Measurements from ENCODE around the gene TERT. TPM values are rescaled to one million over a fixed set of nuclear protein-coding genes. Genes with fewer than 3 reads are reported as not detected.
"Not testable (repeated sequence)": the region's sequence is repeated elsewhere in the genome, so short reads cannot be mapped to it uniquely, and the experiment has no call there.

Gene TERT
- polyA plus RNA-seq, 1 experiment = not detected

DNA sequence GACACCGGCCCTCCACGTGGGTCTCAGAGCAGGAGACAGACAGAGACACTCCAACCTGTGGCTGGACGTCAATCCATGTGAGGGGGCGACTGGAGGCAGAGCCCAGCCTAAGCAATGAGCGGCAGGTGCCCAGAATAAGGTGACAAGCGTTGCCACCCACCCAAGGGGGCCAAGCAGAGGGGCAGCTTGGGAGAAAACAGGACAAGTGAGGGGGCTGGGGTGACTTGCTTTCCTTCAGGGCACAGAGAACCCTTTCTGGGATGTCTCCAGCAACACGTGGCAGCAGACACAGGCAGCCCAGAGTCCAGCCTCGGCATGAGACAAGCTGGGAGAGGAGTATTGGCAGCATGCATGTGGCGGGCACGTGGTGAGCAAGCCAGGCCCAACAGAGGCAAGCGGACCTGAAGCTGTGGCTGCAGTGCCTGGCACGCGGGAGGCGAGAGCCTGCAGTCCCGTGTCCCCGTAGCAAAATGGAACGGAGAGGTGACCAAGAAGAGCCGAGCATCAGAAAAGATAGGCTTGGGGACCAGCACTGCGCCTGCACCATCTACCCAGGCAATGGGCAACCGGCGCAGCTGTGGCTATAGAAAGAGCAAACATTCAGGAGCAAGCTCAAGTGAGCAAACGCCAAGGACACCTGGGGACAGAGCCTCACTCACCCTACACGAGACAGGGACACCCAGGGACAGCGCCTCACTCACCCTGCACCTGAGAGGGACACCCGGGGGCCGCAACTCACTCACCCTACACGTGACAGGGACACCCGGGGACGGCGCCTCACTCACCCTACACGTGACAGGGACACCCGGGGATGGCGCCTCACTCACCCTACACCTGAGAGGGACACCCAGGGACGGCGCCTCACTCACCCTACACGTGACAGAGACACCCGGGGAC is 6.2 kb downstream of the TERT start:
- ChIA-PET POLR2A (no interaction called here), CTCF (no interaction called here)
- Histone ChIP-seq H3K9me3 (ENCODE audit: control insufficient read depth, insufficient read depth, low read length) (peaks cover 58% of the 10 kb centered on the region), H3K27ac (ENCODE audit: low read depth, low read length) (no peak overlapping the region), H3K27me3 (ENCODE audit: control insufficient read depth, insufficient read depth, low read length) (no peaks in the 10 kb centered on the region), H3K4me3 (ENCODE audit: low read depth, low read length) (no peak overlapping the region)
- TF ChIP-seq, protein P1, sequence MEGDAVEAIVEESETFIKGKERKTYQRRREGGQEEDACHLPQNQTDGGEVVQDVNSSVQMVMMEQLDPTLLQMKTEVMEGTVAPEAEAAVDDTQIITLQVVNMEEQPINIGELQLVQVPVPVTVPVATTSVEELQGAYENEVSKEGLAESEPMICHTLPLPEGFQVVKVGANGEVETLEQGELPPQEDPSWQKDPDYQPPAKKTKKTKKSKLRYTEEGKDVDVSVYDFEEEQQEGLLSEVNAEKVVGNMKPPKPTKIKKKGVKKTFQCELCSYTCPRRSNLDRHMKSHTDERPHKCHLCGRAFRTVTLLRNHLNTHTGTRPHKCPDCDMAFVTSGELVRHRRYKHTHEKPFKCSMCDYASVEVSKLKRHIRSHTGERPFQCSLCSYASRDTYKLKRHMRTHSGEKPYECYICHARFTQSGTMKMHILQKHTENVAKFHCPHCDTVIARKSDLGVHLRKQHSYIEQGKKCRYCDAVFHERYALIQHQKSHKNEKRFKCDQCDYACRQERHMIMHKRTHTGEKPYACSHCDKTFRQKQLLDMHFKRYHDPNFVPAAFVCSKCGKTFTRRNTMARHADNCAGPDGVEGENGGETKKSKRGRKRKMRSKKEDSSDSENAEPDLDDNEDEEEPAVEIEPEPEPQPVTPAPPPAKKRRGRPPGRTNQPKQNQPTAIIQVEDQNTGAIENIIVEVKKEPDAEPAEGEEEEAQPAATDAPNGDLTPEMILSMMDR (IDR thresholded peaks at IDR 0.05; ENCODE audit: low read depth, low read length) = no peak
- DNase-seq (ENCODE audit: low read depth, low spot score) = no peak

- ChIA-PET CTCF (no interaction called here), POLR2A (no interaction called here)
- no peak for DNase-seq (ENCODE audit: low read depth, low spot score)
- Histone ChIP-seq H3K4me3 (ENCODE audit: low read depth, low read length) (no peak overlapping the region), H3K27me3 (ENCODE audit: control insufficient read depth, insufficient read depth, low read length) (no peaks in the 10 kb centered on the region), H3K9me3 (ENCODE audit: control insufficient read depth, insufficient read depth, low read length) (peaks cover 63% of the 10 kb centered on the region), H3K27ac (ENCODE audit: low read depth, low read length) (no peak overlapping the region)
- TF ChIP-seq, protein P1 (IDR thresholded peaks at IDR 0.05; ENCODE audit: low read depth, low read length) = no peak
Measured at GRCh38 chr5:1285883-1286291, 9.0 kb downstream of the TERT start.

- Histone ChIP-seq H3K27me3 (ENCODE audit: control insufficient read depth, insufficient read depth, low read length) (peaks cover 2% of the 10 kb centered on the region), H3K4me3 (ENCODE audit: low read depth, low read length) (no peak overlapping the region), H3K27ac (ENCODE audit: low read depth, low read length) (no peak overlapping the region), H3K9me3 (ENCODE audit: control insufficient read depth, insufficient read depth, low read length) (peaks cover 64% of the 10 kb centered on the region)
- no peak for DNase-seq (ENCODE audit: low read depth, low spot score)
- ChIA-PET CTCF (interaction anchor here (0.6 kb wide), 1 partner anchor 283 kb away, joined by 3 read pairs; no protein-coding TSS in a partner anchor), POLR2A (no interaction called here)
- TF ChIP-seq, protein P1 (IDR thresholded peaks at IDR 0.05; ENCODE audit: low read depth, low read length) = no peak
Measured at GRCh38 chr5:1285141-1285540, 9.7 kb downstream of the TERT start.

DNA sequence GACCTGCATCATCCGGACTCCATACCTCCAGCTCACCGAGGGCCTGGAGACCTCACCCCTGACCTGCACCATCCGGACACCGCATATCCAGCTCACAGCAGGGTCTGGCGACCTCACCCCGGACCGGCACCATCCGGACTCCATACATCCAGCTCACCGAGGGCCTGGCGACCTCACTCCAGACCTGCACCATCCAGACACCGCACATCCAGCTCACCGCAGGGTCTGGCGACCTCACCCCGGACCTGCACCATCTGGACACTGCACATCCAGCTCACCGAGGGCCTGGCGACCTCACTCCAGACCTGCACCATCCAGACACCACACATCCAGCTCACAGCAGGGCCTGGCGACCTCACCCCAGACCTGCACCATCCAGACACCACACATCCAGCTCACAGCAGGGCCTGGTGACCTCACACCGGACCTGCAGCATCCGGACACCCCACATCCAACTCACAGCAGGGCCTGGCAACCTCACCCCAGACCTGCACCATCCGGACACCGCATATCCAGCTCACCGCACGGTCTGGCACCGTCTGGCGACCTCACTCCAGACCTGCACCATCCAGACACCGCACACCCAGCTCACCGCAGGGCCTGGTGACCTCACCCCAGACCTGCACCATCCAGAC is 10.4 kb downstream of the TERT start:
- H3K27me3 ChIP-seq (ENCODE audit: control insufficient read depth, insufficient read depth, low read length); H3K4me3 ChIP-seq (ENCODE audit: low read depth, low read length); POLR2A ChIA-PET; DNase-seq (ENCODE audit: low read depth, low spot score); H3K27ac ChIP-seq (ENCODE audit: low read depth, low read length): not testable (repeated sequence)
- peaks cover 67% of the 10 kb centered on the region for H3K9me3 ChIP-seq (ENCODE audit: control insufficient read depth, insufficient read depth, low read length)
- CTCF ChIA-PET = interaction anchor here (0.6 kb wide), 1 partner anchor 282 kb away, joined by 3 read pairs; no protein-coding TSS in a partner anchor

DNA sequence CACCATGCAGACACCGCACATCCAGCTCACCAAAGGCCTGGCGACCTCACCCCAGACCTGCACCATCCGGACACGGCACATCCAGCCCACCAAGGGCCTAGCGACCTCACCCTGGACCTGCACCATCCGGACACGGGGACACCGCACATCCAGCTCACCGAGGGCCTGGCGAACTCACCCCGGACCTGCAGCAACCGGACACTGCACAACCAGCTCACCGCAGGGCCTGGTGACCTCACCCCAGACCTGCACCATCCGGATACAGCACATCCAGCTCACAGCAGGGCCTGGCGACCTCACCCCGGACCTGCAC is 11.2 kb downstream of the TERT start:
- POLR2A ChIA-PET; CTCF ChIA-PET; H3K4me3 ChIP-seq (ENCODE audit: low read depth, low read length); H3K27ac ChIP-seq (ENCODE audit: low read depth, low read length); H3K27me3 ChIP-seq (ENCODE audit: control insufficient read depth, insufficient read depth, low read length); DNase-seq (ENCODE audit: low read depth, low spot score): not testable (repeated sequence)
- peaks cover 68% of the 10 kb centered on the region for H3K9me3 ChIP-seq (ENCODE audit: control insufficient read depth, insufficient read depth, low read length)

DNA sequence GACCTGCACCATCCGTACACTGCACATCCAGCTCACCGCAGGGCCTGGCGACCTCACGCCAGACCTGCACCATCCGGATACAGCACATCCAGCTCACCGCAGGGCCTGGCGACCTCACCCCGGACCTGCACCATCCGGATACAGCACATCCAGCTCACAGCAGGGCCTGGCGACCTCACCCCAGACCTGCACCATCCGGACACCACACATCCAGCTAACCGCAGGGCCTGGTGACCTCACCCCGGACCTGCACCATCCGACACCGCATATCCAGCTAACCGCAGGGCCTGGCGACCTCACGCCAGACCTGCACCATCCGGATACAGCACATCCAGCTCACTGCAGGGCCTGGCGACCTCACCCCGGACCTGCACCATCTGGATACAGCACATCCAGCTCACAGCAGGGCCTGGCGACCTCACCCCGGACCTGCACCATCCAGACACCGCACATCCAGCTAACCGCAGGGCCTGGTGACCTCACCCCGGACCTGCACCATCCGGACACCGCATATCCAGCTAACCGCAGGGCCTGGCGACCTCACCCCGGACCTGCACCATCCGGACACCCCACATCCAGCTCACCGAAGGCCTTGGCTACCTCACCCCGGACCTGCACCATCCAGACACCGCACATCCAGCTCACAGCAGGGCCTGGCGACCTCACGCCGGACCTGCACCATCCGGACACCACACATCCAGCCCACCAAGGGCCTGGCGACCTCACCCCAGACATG is 11.7 kb downstream of the TERT start:
- POLR2A ChIA-PET; CTCF ChIA-PET; H3K27ac ChIP-seq (ENCODE audit: low read depth, low read length); H3K4me3 ChIP-seq (ENCODE audit: low read depth, low read length); DNase-seq (ENCODE audit: low read depth, low spot score); H3K27me3 ChIP-seq (ENCODE audit: control insufficient read depth, insufficient read depth, low read length): not testable (repeated sequence)
- peaks cover 68% of the 10 kb centered on the region for H3K9me3 ChIP-seq (ENCODE audit: control insufficient read depth, insufficient read depth, low read length)
